Muscle of leg (tissue), 11 donors: ENCODE results near the gene CSF3. TPM values are rescaled to one million over a fixed set of nuclear protein-coding genes. Genes with fewer than 3 reads are reported as not detected.
A peak's percentile ranks its signal among the peaks of the same experiment; 100 is the strongest.

Experiments
- DNase-seq: peaks from one replicate; pipeline ENCODE4 v3.0.0; 2013
- H3K27ac ChIP-seq: one replicate; pipeline ENCODE4 v1.5.1; 2013; ENCODE audit warnings: mild to moderate bottlenecking, low read length, control low read depth
- H3K27me3 ChIP-seq: one replicate; pipeline ENCODE4 v1.6.1; 2013; ENCODE audit warnings: low read length; ENCODE audit not compliant: control insufficient read depth, insufficient read depth
- H3K36me3 ChIP-seq: one replicate; pipeline ENCODE4 v1.6.1; 2013; ENCODE audit warnings: low read length; ENCODE audit not compliant: control insufficient read depth, insufficient read depth
- H3K4me1 ChIP-seq: one replicate; pipeline ENCODE4 v1.6.1; 2013; ENCODE audit warnings: low read length; ENCODE audit not compliant: control insufficient read depth, insufficient read depth
- H3K4me3 ChIP-seq: one replicate; pipeline ENCODE4 v1.5.1; 2013; ENCODE audit warnings: low read length, control low read depth
- H3K9me3 ChIP-seq: replicated peaks from 2 replicates; pipeline ENCODE4 v1.6.1; 2013; ENCODE audit warnings: low read depth, low read length; ENCODE audit not compliant: control insufficient read depth
- WGBS: methylation state at CpG from one replicate; pipeline ENCODE4 v1.1.5; 2013; ENCODE audit warnings: missing lambda C conversion rate; ENCODE audit not compliant: insufficient coverage; 5-methylcytosine and 5-hydroxymethylcytosine counted together
- polyA plus RNA-seq, 8 donors: library from polyadenylated mRNA; unstranded; fragments of 120-200 nt; gene quantifications; one replicate each; pipeline versions ENCODE4 v1.2.1 to v1.2.3, GENCODE V29; 2013; ENCODE audit warnings: inconsistent platforms in 1 of 8, low replicate concordance in 1 of 8; ENCODE audit not compliant: insufficient read length in 8 of 8, insufficient read depth in 1 of 8
- total RNA-seq: library from RNA; stranded (reverse); fragments of 120-200 nt; gene quantifications from one replicate; pipeline ENCODE4 v1.2.4, GENCODE V29; 2013

CSF3 gene
- total and polyA plus RNA-seq, 9 donors, result 0.09 to 0.54 (median 0.20) TPM; not detected in 1

- Histone ChIP-seq H3K9me3 (no peaks in the 10 kb centered on the region), H3K36me3 (peaks cover 82% of the 10 kb centered on the region), H3K27me3 (no peaks in the 10 kb centered on the region), H3K4me3 (no peak overlapping the region), H3K4me1 (no peaks in the 10 kb centered on the region), H3K27ac (no peak overlapping the region)
- WGBS, result 89% methylated on average over 21 of the region's 23 CpGs
- DNase-seq, result no peak
Measured at GRCh38 chr17:40032322-40033320, 17.4 kb downstream of the CSF3 start.

- Histone ChIP-seq H3K27ac (no peak overlapping the region), H3K4me3 (no peak overlapping the region), H3K27me3 (no peaks in the 10 kb centered on the region), H3K36me3 (peaks cover 77% of the 10 kb centered on the region), H3K9me3 (no peaks in the 10 kb centered on the region), H3K4me1 (no peaks in the 10 kb centered on the region)
- DNase-seq, result no peak
- WGBS, result 95% methylated on average over 3 of the region's 8 CpGs
Measured at GRCh38 chr17:40033339-40033738, 18.1 kb downstream of the CSF3 start.

- peaks cover 68% of the 10 kb centered on the region for H3K36me3 ChIP-seq
- H3K27me3 ChIP-seq, result no peaks in the 10 kb centered on the region
- no peaks in the 10 kb centered on the region for H3K9me3 ChIP-seq
- H3K4me1 ChIP-seq, result peaks cover 9% of the 10 kb centered on the region
- 62% methylated on average over 7 of the region's 8 CpGs for WGBS
- no peak overlapping the region for H3K4me3 ChIP-seq
- H3K27ac ChIP-seq, result no peak overlapping the region
- DNase-seq, result no peak
Measured at GRCh38 chr17:40034426-40035161, 19.4 kb downstream of the CSF3 start.

- no peak for DNase-seq
- Histone ChIP-seq H3K4me1 (peaks cover 9% of the 10 kb centered on the region), H3K27ac (no peak overlapping the region), H3K9me3 (no peaks in the 10 kb centered on the region), H3K27me3 (no peaks in the 10 kb centered on the region), H3K36me3 (peaks cover 63% of the 10 kb centered on the region), H3K4me3 (no peak overlapping the region)
- WGBS, result 11% methylated on average over 12 of the region's 12 CpGs
Measured at GRCh38 chr17:40035162-40035559, 19.9 kb downstream of the CSF3 start.

GRCh38 chr17:40038882-40039513 is 23.8 kb downstream of the CSF3 start:
- H3K27ac ChIP-seq, result peak overlapping the region; percentile 92
- 23% methylated on average over 10 of the region's 11 CpGs for WGBS
- H3K27me3 ChIP-seq, result no peaks in the 10 kb centered on the region
- no peaks in the 10 kb centered on the region for H3K9me3 ChIP-seq
- DNase-seq, result peak; percentile 95
- peaks cover 46% of the 10 kb centered on the region for H3K36me3 ChIP-seq
- H3K4me3 ChIP-seq, result no peak overlapping the region
- peaks cover 9% of the 10 kb centered on the region for H3K4me1 ChIP-seq

GRCh38 chr17:40041196-40041595 is 26.0 kb downstream of the CSF3 start:
- no peaks in the 10 kb centered on the region for H3K9me3 ChIP-seq
- 83% methylated on average over 2 of the region's 2 CpGs for WGBS
- no peak overlapping the region for H3K27ac ChIP-seq
- H3K27me3 ChIP-seq, result no peaks in the 10 kb centered on the region
- no peak for DNase-seq
- no peak overlapping the region for H3K4me3 ChIP-seq
- H3K36me3 ChIP-seq, result peaks cover 34% of the 10 kb centered on the region
- peaks cover 9% of the 10 kb centered on the region for H3K4me1 ChIP-seq

GRCh38 chr17:40056379-40057015 is 41.3 kb downstream of the CSF3 start:
- H3K4me1 ChIP-seq, result peaks cover 24% of the 10 kb centered on the region
- no peak overlapping the region for H3K4me3 ChIP-seq
- no peaks in the 10 kb centered on the region for H3K9me3 ChIP-seq
- no peak for DNase-seq
- 74% methylated on average over 3 of the region's 6 CpGs for WGBS
- H3K27ac ChIP-seq, result no peak overlapping the region
- no peaks in the 10 kb centered on the region for H3K27me3 ChIP-seq
- H3K36me3 ChIP-seq, result peaks cover 15% of the 10 kb centered on the region

- Histone ChIP-seq H3K9me3 (no peaks in the 10 kb centered on the region), H3K4me3 (no peak overlapping the region), H3K27ac (peak overlapping the region; percentile 60), H3K27me3 (no peaks in the 10 kb centered on the region), H3K4me1 (peaks cover 31% of the 10 kb centered on the region), H3K36me3 (peaks cover under 1% of the 10 kb centered on the region)
- no CpG with 5 or more reads among the region's 8 CpGs for WGBS
- DNase-seq, result peak; percentile 87
Measured at GRCh38 chr17:40058186-40058784, 43.0 kb downstream of the CSF3 start.

GRCh38 chr17:40058865-40059264 is 43.6 kb downstream of the CSF3 start:
- no peak for DNase-seq
- no peak overlapping the region for H3K4me3 ChIP-seq
- no peaks in the 10 kb centered on the region for H3K27me3 ChIP-seq
- no peaks in the 10 kb centered on the region for H3K36me3 ChIP-seq
- H3K27ac ChIP-seq, result peak overlapping the region; percentile 38
- H3K9me3 ChIP-seq, result no peaks in the 10 kb centered on the region
- H3K4me1 ChIP-seq, result peaks cover 30% of the 10 kb centered on the region
- WGBS, result no CpG with 5 or more reads among the region's 1 CpG
